MM.1S (cell line): ENCODE results near the gene BCL2L14.

ENCODE experiments used
- DNase-seq: peaks from one replicate; pipeline ENCODE4 v3.0.0-alpha.2; 2015
- H2AFZ ChIP-seq: fragments of 300-600 bp; sonication (generic); 2 replicates; pipeline ENCODE4 v1.6.0; 2016; ENCODE audit warnings: antibody characterized with exemption, low read length
- H3F3A ChIP-seq: fragments of 300-600 bp; sonication (generic); 2 replicates; pipeline ENCODE4 v1.6.1; 2016; ENCODE audit warnings: mild to moderate bottlenecking, antibody characterized with exemption, low read length, moderate library complexity, mixed read lengths; ENCODE audit not compliant: insufficient read depth
- H3K27ac ChIP-seq: fragments of 300-600 bp; sonication (generic); 2 replicates; pipeline ENCODE4 v1.5.1; 2016; ENCODE audit warnings: mild to moderate bottlenecking, low read length
- H3K27me3 ChIP-seq: fragments of 300-600 bp; sonication (generic); replicated peaks from 2 replicates; pipeline ENCODE4 v1.6.0; 2016; ENCODE audit warnings: low read length; ENCODE audit not compliant: insufficient read depth
- H3K36me3 ChIP-seq: fragments of 300-600 bp; sonication (generic); replicated peaks from 2 replicates; pipeline ENCODE4 v1.6.1; 2016; ENCODE audit warnings: mild to moderate bottlenecking, low read length, mixed read lengths; ENCODE audit not compliant: insufficient read depth
- H3K4me1 ChIP-seq: fragments of 300-600 bp; sonication (generic); 2 replicates; pipeline ENCODE4 v1.6.1; 2016; ENCODE audit warnings: low read length, mixed read lengths
- H3K4me2 ChIP-seq: fragments of 300-600 bp; sonication (generic); 2 replicates; pipeline ENCODE4 v1.6.0; 2016; ENCODE audit warnings: low read depth, low read length
- H3K4me3 ChIP-seq: fragments of 300-600 bp; sonication (generic); 2 replicates; pipeline ENCODE4 v1.5.1; 2016; ENCODE audit warnings: low read length, mixed read lengths
- H3K79me2 ChIP-seq: fragments of 300-600 bp; sonication (generic); 2 replicates; pipeline ENCODE4 v1.6.1; 2016; ENCODE audit warnings: mixed run types, low read length, mixed read lengths
- H3K9ac ChIP-seq: fragments of 300-600 bp; sonication (generic); 2 replicates; pipeline ENCODE4 v1.6.1; 2016; ENCODE audit warnings: low read length, mixed read lengths
- H3K9me2 ChIP-seq: fragments of 300-600 bp; sonication (generic); replicated peaks from 2 replicates; pipeline ENCODE4 v1.6.1; 2016; ENCODE audit warnings: mild to moderate bottlenecking, low read length, mixed read lengths; ENCODE audit not compliant: insufficient read depth
- H3K9me3 ChIP-seq: fragments of 300-600 bp; sonication (generic); replicated peaks from 2 replicates; pipeline ENCODE4 v1.6.1; 2016; ENCODE audit warnings: mild to moderate bottlenecking, low read length, mixed read lengths; ENCODE audit not compliant: insufficient read depth
- H4K20me1 ChIP-seq: fragments of 300-600 bp; sonication (generic); 2 replicates; pipeline ENCODE4 v1.6.1; 2016; ENCODE audit warnings: mild to moderate bottlenecking, low read length, moderate library complexity, mixed read lengths; ENCODE audit not compliant: insufficient read depth
- CTCF ChIP-seq: fragments of 300-600 bp; sonication (generic); IDR thresholded peaks from 2 replicates; pipeline ENCODE4 v1.5.1; 2016; ENCODE audit warnings: antibody characterized with exemption, low read length, mixed read lengths
- EZH2 ChIP-seq: fragments of 300-600 bp; sonication (generic); optimal IDR thresholded peaks from 2 replicates; pipeline ENCODE3; 2017; ENCODE audit warnings: low read depth, mild to moderate bottlenecking, antibody characterized with exemption, low read length, mixed read lengths
- EZH2phosphoT487 ChIP-seq: fragments of 300-600 bp; sonication (generic); IDR thresholded peaks from 2 replicates; pipeline ENCODE4 v1.6.1; 2018; ENCODE audit warnings: antibody characterized with exemption, low read length

BCL2L14 gene

GRCh38 chr12:12121061-12121460 lies 50.3 kb downstream of the BCL2L14 start:
- no peak overlapping the region for H3K4me2 ChIP-seq
- no peak overlapping the region for H3K27ac ChIP-seq
- no peak overlapping the region for H2AFZ ChIP-seq
- TF ChIP-seq EZH2, result no peak
- no peak for TF ChIP-seq EZH2phosphoT487
- TF ChIP-seq CTCF, result no peak
- no peaks in the 10 kb centered on the region for H3K36me3 ChIP-seq
- no peak overlapping the region for H3K9ac ChIP-seq
- DNase-seq, result no peak
- no peak overlapping the region for H3K4me3 ChIP-seq
- H3K9me3 ChIP-seq, result no peaks in the 10 kb centered on the region
- H4K20me1 ChIP-seq, result no peaks in the 10 kb centered on the region
- H3K9me2 ChIP-seq, result no peaks in the 10 kb centered on the region
- H3K4me1 ChIP-seq, result 0 out of 2 replicates have a peak, but pooled peaks cover 5% of the 10 kb centered on the region
- no peaks in the 10 kb centered on the region for H3K27me3 ChIP-seq
- no peaks in the 10 kb centered on the region for H3F3A ChIP-seq
- H3K79me2 ChIP-seq, result no peaks in the 10 kb centered on the region

- Histone ChIP-seq H3K36me3 (no peaks in the 10 kb centered on the region), H3K9me3 (no peaks in the 10 kb centered on the region), H3K4me2 (no peak overlapping the region), H3K27me3 (no peaks in the 10 kb centered on the region), H3K9ac (no peak overlapping the region), H2AFZ (no peak overlapping the region), H4K20me1 (no peaks in the 10 kb centered on the region), H3K27ac (no peak overlapping the region), H3K4me3 (no peak overlapping the region), H3F3A (no peaks in the 10 kb centered on the region), H3K4me1 (0 out of 2 replicates have a peak, but pooled peaks cover 5% of the 10 kb centered on the region), H3K79me2 (no peaks in the 10 kb centered on the region), H3K9me2 (no peaks in the 10 kb centered on the region)
- DNase-seq, result no peak
- TF ChIP-seq EZH2 (no peak), CTCF (no peak), EZH2phosphoT487 (no peak)
These were observed 52.4 kb downstream of the BCL2L14 start for GRCh38 chr12:12123036-12123604.

- Histone ChIP-seq H3K9ac (no peak overlapping the region), H3K4me2 (no peak overlapping the region), H3K79me2 (no peaks in the 10 kb centered on the region), H3K9me3 (no peaks in the 10 kb centered on the region), H3K4me1 (no peaks in the 10 kb centered on the region), H2AFZ (no peak overlapping the region), H3K36me3 (no peaks in the 10 kb centered on the region), H3K9me2 (no peaks in the 10 kb centered on the region), H3K27me3 (no peaks in the 10 kb centered on the region), H3K4me3 (no peak overlapping the region), H3F3A (no peaks in the 10 kb centered on the region), H4K20me1 (no peaks in the 10 kb centered on the region), H3K27ac (no peak overlapping the region)
- no peak for DNase-seq
- TF ChIP-seq EZH2 (no peak), EZH2phosphoT487 (no peak), CTCF (no peak)
These were observed 55.8 kb downstream of the BCL2L14 start for GRCh38 chr12:12126551-12126950.
